Fibroblast of skin of left biceps (primary cell): ENCODE data around the gene PNPLA5.
"Not testable (repeated sequence)": the region's sequence is repeated elsewhere in the genome, so short reads cannot be mapped to it uniquely, and the experiment has no call there.

Experiments used
- DNase-seq, 2 experiments: peaks; one replicate each; pipeline ENCODE4 v3.0.0-alpha.2; 2013; ENCODE audit warnings: low read depth in 2 of 2

Gene PNPLA5

DNA sequence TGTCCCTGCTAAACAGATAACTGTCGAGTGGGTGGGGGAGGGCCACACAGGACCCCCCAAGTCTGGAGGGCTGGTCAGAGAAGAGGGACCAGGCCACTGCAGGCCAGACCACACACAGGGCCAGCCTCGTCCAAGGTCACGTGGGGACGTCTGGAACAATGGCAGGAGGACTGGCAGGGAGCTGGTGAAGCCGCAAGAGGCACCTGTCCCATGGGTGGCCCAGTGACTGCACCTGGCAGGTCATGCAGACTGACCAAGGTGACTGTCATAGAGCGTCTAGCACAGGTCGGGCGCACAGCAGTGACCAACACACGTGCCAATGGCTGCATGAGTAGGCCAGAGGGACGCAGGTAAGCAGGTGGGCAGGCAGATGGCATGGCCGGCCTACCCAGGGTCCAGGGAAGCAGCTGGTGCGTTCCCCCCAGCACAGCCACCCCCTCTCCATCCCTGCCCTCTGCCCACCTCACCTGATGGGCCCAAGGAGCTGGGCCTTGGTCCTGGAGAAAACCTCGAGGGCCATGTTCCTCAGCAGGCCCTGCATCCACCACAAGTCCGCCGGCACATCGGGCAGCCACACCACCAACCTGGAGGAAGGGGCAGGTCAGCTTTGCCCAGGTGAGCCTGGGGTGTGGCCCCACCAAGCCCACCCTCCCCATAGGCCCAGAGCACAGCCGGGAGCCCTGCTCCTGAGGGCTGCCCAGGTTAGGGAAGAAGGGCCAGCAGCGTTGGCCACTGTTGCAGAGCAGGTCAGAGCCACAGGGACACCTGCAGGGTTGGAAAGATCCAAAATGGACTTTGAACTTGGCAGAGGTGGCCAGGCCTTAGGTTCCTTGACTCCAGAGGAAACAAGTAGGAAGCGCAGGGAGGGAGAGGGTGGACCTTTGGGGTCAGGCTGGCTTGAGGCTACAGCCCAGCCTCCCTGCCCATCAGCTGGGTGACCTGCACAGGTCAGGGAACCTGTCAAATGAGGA is 10.4 kb downstream of the PNPLA5 start:
- no peak for DNase-seq

DNA sequence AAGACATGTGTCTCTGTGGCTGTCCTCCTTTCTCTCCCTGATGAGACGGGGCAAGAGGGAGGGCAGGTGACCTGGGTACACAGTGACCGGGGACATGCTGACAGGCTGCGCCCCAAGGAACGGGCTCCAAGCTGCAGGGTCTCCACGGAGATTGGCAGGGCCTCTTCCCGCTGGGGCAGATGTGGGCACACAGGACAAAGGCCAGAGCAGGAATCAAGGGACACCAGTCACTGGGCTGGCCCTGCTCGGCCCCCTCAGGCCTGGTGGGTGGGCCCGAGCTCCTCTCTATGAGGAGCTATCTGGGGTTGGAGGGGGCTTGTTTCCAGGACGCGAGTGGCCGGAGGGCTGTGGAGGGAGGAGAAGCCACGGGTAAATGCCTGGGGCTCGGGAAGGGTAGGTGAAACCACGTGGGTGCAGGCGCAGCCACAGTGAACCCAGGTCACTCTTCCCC is 11.2 kb downstream of the PNPLA5 start:
- no peak for DNase-seq

DNA sequence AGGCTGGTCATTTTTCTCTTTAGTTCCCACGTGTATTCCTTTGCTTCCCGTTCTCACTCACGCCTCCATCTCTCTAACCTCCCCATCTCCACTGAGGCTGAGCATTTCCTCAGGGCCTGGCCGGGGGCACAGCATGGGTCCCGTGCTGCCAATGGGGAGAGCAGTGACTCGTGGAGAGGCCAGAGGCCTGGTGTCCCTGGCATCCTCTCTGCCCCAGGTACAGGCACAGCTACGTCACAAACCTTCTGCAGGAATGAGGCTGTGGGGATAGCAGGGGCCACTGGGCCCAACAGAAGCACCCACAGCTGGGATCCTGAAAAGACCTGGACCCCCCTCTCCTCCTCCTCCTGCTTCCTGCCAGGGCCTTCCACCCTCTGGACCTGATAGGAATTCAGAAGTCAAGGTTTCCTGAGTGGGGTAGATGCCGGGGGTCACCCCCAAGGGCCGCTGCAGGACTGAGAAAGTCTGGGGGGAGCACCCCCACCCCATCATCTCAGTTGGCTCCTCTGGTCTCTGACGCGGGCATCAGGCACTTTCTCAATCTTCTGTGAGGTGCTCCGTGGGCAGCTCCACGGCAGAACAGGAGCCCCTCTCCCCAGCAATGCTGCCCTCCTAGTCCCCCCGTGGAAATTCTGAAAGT is 11.8 kb downstream of the PNPLA5 start:
- DNase-seq = no peak

DNA sequence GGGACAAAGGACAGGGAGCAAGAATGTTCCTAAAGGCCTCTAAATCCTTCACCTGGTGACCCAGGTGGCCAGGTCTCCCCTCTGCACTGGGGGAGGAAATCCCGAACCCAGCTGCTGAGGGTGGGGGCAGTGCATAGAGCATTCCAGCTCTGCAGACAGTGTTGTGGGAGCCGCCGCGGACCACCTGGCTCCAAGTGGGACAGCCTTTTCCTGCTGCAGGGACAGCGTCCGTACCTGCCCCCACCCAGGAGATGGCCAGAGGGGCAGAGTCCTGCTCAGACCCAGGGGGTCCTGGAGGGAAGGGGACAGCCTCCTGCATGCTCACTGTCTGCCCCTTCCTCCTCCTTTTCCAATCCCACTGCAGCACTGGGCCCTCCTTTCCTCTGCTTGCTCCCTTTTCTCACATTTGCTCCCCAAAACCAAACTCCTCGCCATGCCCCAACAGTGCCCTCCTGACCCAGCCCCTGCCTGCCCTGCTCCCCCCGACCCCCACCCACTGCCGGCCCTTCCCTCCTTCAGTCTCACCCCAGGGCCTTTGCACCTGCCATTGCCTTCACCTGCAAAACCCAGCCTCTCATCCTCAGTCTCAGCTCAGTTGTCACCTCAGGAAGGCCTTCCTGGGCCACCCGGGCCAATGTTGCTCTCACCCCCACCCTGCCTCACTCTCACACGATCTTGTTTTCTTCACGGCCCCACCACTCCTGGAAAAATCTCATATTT is 12.8 kb downstream of the PNPLA5 start:
- no peak for DNase-seq

DNA sequence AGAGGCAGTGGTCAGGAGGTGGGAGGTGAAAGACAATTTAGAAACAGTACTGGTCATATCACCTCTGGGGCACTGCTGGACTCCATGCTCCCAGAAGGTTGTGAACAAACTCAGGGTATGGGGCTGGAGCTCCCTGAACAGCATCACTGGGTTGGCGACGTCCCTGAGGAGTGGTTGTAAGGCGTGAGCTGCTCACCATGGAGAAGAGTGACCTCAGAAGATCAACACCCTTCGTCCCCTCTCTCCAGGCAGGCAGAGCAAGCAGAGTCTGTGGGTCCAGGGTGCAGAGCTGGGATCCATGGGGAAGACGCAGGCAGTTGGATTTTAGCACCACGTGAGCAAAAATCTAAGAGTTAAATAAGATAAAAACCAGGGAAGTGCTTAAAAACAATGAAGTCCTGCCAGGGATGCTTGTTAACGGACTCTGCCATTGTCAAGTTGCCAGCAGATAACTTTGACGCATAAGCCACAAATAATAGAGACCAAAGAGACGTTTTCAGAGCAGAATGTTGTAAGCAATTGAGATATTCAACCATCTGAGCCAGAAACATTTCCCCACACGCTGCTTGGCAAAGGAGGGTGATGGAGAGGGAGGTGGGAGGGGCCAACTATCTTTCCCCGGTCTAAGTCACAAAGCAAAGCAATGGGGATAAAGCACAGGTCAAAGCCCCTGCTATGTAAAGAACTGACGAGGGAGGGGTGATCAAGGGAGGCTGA is 13.6 kb downstream of the PNPLA5 start:
- no peak for DNase-seq

DNA sequence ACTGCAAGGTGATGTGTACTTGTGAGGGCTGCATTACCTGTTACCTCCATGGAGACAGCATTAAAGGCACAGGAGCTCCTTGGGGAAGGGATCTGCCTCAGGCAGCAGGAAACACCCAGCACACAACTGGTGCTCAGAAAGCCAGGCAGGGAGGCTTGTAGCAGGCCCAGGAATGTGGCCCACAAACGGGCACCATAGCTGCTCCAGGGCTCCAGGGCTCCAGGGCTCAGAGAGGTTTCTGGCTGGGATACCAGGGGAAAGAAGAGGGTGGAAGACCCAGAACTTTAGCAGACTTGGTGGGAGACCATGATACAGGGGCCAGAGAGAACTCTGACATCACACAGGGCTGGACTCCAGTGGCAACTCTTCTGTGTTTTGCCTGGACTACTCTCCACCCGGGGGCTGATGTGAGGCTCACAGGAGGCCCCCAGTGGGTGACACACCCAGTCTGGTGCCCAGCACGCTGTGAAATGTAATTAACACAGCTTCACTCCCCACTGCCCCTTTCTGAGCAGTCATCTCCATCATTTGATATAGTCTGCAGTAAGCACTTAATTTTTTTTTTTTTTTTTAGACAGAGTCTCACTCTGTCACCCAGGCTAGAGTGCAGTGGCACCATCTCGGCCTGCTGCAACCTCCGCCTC is 14.8 kb downstream of the PNPLA5 start:
- DNase-seq = no peak

DNA sequence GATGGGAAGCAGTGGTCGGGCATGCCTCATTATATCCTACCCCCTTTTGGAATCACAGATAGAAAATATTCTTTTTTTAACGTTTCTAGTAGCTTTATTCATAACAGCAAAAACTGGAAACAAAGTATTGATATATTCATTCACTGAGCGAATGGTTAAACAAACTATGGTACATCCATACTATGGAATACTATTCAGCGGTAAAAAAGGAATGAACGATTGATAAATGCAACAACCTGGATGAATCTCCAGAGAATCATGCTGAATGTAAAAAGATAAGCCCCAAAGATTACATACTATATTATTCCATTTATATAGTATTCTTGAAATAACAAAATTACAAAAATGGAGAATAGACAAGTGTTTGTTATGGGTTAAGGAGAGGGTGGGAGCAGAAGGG is 22.0 kb downstream of the PNPLA5 start:
- DNase-seq = no peak

DNA sequence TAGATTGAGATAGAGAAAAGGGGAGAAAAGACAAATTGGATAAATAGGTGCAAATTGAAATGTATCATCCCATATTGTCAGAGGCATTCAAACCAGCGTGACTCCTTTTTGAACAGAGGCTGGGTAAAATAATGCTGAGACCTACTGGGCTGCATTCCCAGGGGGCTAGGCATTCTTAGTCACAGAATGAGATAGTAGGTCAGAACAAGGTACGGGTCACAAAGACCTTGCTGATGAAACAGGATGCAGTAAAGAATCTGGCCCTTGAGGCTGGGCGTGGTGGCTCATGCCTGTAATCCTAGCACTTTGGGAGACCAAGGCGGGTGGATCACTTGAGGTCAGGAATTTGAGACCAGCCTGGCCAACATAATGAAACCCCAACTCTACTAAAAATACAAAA is 22.8 kb downstream of the PNPLA5 start:
- not testable (repeated sequence) for DNase-seq

DNA sequence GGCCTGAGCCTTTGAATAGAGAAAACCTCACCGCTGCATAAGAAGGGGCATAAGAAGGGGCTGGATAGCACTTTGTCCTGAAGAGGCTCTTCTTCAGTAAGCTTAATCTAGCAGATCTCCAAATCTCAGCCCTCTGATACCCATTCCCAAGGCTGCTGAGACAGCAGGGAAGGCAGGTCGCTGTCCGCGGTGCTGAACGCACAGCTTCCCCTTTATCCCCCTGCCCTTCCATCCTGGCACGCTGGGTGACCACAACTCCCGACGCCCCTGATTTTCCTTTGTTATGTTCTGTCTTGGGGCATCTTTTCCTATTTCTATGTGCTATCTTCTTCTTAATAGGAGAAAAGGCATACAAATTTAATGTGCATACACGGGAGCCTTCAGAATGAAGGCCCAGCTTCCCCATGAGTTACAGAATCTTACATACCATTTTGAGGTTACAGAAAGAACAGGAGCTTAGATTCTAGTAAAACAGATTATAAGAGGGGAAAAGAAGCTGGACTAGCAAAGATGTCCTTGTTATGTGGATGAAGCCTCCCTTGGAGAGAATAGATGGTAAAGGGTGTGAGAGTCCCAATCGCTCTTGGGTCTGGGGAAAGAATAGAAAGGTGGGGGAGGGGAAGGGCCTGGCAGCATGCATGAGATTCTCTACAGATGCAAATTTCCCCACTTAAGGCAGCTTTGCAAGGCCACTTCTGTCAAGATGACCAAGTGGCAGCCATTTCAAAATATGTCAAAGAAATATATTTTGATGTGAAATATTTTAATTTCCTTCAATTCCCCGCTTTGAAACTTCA is 23.8 kb downstream of the PNPLA5 start:
- DNase-seq = no peak

DNA sequence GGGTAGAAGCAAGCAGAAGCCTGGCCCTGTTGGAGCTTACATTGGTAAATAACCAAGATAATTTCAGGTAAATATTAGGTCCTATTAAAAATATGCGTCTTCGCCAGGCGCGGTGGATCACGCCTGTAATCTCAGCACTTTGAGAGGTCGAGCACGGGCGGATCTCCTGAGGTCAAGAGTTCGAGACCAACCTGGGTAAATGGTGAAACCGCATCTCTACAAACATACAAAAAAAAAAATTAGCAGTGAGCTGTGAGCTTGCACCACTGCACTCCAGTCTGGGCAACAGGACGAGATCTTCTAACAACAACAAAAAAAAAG is 29.0 kb downstream of the PNPLA5 start:
- DNase-seq = no peak

DNA sequence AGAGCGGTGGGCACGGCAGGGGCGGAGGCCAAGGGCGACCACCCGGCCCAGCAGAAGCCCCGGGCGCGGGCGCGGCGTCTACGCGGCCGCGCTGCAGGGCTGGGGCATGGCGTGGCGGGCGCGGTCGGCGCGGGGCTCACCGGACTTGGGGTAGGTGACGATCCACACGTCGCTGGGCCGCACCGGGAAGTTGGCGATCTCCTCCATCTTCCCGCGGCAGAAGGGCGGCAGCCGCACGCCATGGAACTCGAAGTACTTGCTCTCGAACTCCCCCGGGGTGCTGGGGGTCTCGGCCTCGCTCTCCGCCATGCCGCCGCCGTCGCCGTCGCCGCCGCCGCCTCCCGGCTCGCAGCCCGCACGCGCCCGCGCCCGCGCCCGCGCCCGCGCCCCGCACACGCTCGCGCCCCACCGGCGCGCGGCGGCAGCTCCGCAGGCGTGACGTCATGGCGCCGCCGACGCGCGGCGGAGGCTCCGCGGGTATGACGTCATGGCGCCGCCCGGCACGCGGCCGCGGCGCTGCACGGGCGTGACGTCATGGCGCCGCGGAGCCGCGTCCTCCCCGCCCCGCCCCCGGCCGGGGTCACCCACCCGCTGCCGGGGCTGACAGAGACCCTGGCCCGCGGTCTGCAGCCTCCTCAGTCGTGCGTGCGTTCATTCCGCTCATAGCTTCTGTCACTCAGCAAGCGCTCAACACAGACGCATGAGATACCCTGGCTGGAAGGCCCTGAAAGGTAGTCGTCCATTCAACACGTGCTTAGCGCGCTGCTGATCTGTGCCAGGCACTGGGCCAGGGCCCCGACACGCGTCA is 29.5 kb downstream of the PNPLA5 start, which contains the start of gene SULT4A1:
Gene SULT4A1 (minus strand): TSS at position 440 of the 808 bp plus-strand sequence. CDS start 131 bp downstream, at position 309.
- DNase-seq = peak in 1 of 2 experiments; percentile 14

DNA sequence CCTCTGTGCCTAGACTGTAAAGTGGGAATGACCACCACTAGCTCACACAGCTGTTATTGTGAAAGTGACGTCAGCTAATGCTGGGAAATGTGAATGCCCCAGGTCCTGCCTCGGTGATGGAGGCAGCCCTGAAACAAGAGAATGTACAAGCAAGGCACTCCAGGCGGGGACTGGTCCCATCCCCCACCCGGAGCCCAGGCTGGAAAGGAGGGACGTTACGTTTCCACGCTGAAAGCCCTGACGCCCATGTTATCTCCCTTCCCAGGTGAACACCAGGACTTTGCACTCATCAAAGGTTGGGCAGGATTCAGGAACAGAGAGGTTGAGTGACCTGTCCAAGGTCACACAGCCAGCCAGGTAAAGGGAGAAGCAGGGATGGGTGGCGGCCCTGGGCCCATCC is 30.3 kb downstream of the PNPLA5 start:
- DNase-seq = no peak

DNA sequence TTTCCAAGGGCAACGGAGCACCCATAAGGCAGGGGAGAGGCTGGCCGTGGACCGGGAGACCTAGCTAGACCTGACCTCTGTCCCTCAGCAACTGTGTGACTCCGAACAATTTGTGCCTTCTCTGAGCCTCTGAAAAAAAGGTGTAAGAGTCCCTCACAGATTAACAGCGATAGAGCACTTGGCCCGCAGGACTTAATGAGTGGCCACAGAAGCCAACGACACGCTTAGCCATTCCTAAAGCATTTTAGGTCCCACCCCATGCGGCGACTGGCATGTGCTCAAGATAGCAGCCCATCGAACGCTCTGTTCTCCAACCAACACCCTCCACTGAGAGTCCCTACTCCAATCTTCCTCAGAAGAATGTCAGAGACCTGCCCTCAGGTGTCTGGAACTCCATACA is 31.0 kb downstream of the PNPLA5 start:
- DNase-seq = no peak

DNA sequence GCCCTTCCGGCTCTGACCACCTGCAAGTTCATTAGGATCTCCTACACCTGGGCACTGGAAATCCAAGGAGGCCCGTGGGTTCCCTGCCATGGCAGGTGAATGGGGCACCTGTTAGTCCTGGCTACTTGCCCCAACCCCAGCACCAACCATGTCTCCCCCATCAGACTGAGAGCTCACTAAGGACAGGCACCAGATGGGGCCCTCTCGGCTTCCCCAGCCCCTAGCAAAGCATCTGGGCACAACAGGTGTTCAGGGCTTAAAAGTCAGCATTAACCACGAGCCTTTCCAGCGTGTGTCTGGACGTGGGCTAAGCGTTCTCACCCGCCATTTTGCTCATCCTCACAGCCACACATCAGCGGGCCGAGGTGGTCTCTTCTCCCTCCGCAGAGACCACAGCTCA is 31.7 kb downstream of the PNPLA5 start:
- DNase-seq = no peak

DNA sequence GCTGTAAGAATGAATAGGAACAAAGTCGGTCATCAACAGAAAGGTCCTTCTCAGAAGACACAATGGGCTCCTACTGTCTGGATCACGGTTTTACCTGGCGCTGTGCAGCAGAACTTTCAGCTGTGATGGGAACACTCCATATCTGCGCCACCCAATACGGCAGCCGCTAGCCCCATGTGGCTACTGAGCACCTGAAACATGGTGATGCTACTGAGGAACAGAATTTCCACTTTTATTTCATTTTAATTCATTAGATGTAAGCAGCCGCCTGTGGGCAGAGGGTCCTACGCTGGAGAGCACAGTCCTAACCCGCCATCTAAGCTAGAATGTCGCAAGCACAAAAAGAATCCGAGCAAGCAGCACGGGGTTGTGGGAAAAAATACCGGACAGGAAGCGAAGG is 32.2 kb downstream of the PNPLA5 start:
- DNase-seq = no peak

DNA sequence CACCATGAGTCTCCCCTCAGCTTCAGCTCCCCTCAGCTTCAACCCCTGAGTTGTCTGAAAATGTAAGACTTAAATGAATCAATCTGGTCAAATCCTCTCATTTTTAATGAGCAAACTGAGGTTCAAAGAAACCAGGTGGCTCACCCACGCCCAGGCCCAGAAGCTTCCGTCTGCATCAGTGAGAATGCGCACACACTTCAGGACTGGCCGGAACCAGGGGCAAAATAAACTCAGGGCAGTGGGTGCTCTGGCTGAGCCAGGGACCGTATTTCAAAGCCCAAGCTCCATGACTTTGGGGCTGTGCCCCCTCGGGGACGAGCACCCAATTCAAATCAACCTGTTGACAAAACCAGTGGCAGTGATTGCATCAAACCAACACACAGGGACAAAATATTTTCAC is 32.6 kb downstream of the PNPLA5 start:
- no peak for DNase-seq

DNA sequence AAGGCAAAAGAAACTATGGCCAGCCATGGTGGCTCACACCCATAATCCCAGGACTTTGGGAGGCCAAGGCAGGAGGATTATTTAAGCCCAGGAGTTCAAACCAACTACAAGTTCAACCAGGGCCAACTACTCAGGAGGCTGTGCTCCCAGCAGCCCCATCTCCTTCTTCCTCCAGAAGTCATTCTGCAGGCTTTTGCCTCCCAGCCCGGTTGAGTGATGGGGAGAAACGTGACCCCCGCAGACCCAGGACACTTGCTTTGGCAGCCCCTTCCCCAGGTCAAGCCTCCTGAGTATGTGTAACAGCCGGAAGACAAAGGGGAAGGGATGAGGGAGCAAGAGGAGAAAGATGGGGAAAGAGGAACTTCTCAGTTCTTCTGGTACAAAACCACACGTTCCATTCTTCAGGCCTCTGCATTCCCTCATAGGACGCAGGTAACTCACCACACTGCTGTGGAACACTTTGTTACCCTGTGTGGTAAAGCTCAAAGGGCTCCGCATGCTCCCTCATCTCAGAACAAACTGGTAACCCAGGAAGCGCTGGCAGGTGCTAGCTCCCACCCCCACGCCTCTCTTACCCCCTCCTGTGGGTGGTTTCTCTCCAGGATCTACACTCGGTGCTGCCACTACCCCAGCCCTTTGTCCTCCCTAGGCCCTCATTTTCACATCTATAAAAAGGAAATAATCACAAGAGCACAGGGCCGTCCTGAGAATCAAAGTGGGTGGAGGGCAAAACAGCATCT is 33.5 kb downstream of the PNPLA5 start:
- DNase-seq = no peak

DNA sequence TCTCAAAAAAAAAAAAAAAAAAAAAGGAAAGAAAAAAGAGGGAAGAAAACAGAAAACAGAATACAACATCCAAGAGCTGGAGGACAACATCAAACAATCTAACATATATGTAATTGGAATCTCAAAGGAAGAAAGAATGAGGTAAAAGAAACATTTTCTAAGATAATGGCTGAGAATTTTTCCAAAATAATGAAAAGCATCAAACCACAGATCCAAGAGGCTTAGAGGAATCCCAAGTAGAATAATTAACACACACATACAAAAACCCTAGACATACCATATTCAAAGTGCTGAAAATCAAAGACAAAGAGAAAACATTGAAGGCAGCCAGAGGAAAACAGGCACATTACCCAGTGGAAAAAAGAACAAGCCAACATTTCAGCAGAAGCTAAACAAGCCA is 34.4 kb downstream of the PNPLA5 start:
- no peak for DNase-seq

DNA sequence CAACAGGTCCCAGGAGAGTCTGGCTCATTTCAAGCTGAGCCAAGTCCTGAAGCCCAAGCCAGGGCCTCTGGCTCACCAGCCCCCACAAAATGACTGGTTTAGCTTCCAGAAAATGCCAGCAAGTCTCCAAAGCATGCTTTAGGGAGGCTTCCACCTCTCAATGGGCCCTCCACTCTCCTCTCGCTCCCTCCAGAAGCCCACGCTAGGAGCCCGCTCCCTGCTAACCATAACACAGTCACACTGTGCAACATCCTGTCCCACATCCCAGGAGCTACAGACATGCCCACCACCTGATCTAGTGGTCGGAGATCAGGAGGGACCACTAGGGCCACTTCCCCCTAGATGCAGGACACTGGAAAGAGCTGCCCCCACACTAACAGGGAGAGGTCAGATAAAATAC is 36.4 kb downstream of the PNPLA5 start:
- DNase-seq = no peak
